ENCODE results near the gene CLCN3. TPM values are rescaled to one million over a fixed set of nuclear protein-coding genes. Genes with fewer than 3 reads are reported as not detected.
A peak's percentile ranks its signal among the peaks of the same experiment; 100 is the strongest.
"Not testable (repeated sequence)": the region's sequence is repeated elsewhere in the genome, so short reads cannot be mapped to it uniquely, and the experiment has no call there.

Gene CLCN3
- total RNA-seq, 1 experiment from 2014 or later: 38.3 TPM

DNA sequence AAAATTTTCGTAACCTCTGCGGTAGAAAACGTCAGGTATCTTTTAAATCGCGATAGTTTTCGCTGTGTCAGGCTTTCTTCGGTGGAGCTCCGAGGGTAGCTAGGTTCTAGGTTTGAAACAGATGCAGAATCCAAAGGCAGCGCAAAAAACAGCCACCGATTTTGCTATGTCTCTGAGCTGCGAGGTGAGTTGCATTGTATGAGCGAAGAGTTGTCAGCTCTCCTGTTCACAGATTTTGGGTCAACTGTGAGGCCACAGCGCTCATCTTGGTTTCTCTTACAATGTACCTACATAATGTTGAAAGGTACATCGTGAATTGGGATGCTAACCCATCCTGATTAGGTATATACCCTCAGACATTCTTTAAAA, 486 bp downstream of the CLCN3 start:
- Histone ChIP-seq H3K9me3 (ENCODE audit: control insufficient read depth, insufficient read depth, low read depth, low read length) (no peaks in the 10 kb centered on the region), H3K4me1 (ENCODE audit: control insufficient read depth, insufficient read depth, low read length) (peaks cover 7% of the 10 kb centered on the region), H3K4me3 (ENCODE audit: low read depth in 2 of 2, low read length in 2 of 2) (peak overlapping the region; percentile 76 to 89), H3K27ac (ENCODE audit: low read length) (peak overlapping the region; percentile 97), H3K36me3 (ENCODE audit: control insufficient read depth, insufficient read depth, low read length) (peaks cover 7% of the 10 kb centered on the region; the same call in 1 of the 2 replicates), H3K27me3 (ENCODE audit: control insufficient read depth, insufficient read depth, low read length) (no peaks in the 10 kb centered on the region)
- in situ Hi-C loops (cut with HindIII; ENCODE audit: low pct_unique_long_range_greater_than_20kb, low sequenced_read_pairs): no loop called here
- ATAC-seq: no peak; the same call in 1 of the 2 replicates
- POLR2A ChIA-PET: no interaction called here
- BruUV-seq (replicated peaks): TSS peak; percentile 89
- CTCF ChIA-PET: no interaction called here
- TF ChIP-seq, protein P1, sequence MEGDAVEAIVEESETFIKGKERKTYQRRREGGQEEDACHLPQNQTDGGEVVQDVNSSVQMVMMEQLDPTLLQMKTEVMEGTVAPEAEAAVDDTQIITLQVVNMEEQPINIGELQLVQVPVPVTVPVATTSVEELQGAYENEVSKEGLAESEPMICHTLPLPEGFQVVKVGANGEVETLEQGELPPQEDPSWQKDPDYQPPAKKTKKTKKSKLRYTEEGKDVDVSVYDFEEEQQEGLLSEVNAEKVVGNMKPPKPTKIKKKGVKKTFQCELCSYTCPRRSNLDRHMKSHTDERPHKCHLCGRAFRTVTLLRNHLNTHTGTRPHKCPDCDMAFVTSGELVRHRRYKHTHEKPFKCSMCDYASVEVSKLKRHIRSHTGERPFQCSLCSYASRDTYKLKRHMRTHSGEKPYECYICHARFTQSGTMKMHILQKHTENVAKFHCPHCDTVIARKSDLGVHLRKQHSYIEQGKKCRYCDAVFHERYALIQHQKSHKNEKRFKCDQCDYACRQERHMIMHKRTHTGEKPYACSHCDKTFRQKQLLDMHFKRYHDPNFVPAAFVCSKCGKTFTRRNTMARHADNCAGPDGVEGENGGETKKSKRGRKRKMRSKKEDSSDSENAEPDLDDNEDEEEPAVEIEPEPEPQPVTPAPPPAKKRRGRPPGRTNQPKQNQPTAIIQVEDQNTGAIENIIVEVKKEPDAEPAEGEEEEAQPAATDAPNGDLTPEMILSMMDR (IDR thresholded peaks at IDR 0.05): no peak
- intact Hi-C loops (cut with micrococcal nuclease; ENCODE audit: unreplicated experiment): no loop called here
- DNase-seq (ENCODE audit: low read depth, low spot score): no peak

DNA sequence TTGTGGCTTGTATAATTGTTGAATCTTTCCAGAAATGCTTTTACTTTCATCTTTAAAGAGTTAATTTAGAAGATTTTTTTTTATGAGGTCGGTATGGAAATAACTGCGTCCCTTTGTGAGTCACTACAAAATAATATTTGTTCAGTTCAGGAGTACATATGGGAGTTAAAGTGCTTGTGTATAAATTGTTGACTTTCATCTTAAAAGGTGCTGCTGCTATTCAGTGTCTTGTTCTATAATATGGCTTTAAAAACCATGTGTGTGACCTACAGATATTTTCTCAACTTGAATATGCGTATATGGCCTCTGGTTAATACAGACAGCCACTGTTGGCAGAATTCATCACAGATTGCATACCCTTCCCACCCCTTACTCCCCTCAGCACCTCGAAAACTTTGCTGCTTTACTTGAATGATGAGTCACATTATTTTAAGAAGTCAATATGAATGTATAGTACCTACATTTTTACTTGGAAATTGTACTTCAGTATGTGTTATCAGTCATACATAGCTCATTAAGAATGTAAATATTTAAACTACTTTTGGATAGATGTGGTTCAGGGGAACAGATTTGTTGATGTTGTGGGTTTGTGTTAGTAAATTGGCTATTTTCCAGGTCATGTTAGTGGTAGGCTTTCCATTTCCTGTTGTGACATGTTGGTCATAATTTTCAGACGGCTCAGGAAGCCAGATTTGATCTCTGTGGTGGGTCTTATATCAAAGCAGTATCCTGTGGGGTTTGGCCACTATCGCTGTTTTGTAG, 1.5 kb downstream of the CLCN3 start:
- Histone ChIP-seq H3K27ac (ENCODE audit: low read length) (peak overlapping the region; percentile 97), H3K9me3 (ENCODE audit: control insufficient read depth, insufficient read depth, low read depth, low read length) (no peaks in the 10 kb centered on the region), H3K36me3 (ENCODE audit: control insufficient read depth, insufficient read depth, low read length) (peaks cover 7% of the 10 kb centered on the region; the same call in 1 of the 2 replicates), H3K4me1 (ENCODE audit: control insufficient read depth, insufficient read depth, low read length) (peaks cover 7% of the 10 kb centered on the region), H3K27me3 (ENCODE audit: control insufficient read depth, insufficient read depth, low read length) (no peaks in the 10 kb centered on the region), H3K4me3 (ENCODE audit: low read depth in 2 of 2, low read length in 2 of 2) (peak overlapping the region; percentile 76 to 89)
- in situ Hi-C loops (cut with HindIII; ENCODE audit: low pct_unique_long_range_greater_than_20kb, low sequenced_read_pairs) (no loop called here), intact Hi-C loops (cut with micrococcal nuclease; ENCODE audit: unreplicated experiment) (no loop called here)
- TF ChIP-seq TCF7L2 (IDR thresholded peaks at IDR 0.05; ENCODE audit: low read depth, low read length) (no peak), POLR2AphosphoS5 (IDR thresholded peaks at IDR 0.05; ENCODE audit: low read depth, low read length) (no peak)
- ChIA-PET POLR2A (no interaction called here), CTCF (no interaction called here)
- no TSS peak for BruUV-seq (replicated peaks)
- peak; percentile 32 for DNase-seq (ENCODE audit: low read depth, low spot score)
- no peak for ATAC-seq

DNA sequence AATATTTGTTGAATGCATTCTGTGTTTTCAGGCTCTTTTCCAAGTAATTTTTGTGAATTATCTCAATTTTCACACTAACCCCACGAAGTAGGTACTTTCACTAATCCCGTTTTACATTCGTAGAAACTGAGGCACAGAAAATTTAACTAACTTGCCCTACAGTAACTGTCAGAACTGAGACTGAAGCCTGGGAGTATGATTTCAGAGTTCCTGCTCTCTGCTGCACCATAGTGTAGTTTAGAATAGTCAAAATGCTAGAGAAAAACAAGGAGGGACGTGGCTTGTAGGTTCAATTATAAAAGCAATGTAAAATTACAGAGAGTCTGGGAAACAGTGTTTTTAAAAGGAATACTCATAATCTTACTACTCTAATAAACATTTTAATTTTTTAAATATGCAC, 2.2 kb downstream of the CLCN3 start:
- no peaks in the 10 kb centered on the region for H3K27me3 ChIP-seq (ENCODE audit: control insufficient read depth, insufficient read depth, low read length)
- TF ChIP-seq, protein P1 (IDR thresholded peaks at IDR 0.05): no peak
- TF ChIP-seq REST (IDR thresholded peaks at IDR 0.05; ENCODE audit: insufficient read depth in 1 of 2, low read depth in 2 of 2, low read length in 1 of 2) (no peak), TCF7L2 (IDR thresholded peaks at IDR 0.05; ENCODE audit: low read depth, low read length) (no peak), SIN3A (IDR thresholded peaks at IDR 0.05; ENCODE audit: borderline replicate concordance, insufficient read depth, low read depth, low read length) (no peak), POLR2AphosphoS5 (IDR thresholded peaks at IDR 0.05; ENCODE audit: low read depth, low read length) (no peak)
- in situ Hi-C loops (cut with HindIII; ENCODE audit: low pct_unique_long_range_greater_than_20kb, low sequenced_read_pairs): no loop called here
- CTCF ChIA-PET: no interaction called here
- no peak for DNase-seq (ENCODE audit: low read depth, low spot score)
- peaks cover 7% of the 10 kb centered on the region; the same call in 1 of the 2 replicates for H3K36me3 ChIP-seq (ENCODE audit: control insufficient read depth, insufficient read depth, low read length)
- H3K9me3 ChIP-seq (ENCODE audit: control insufficient read depth, insufficient read depth, low read depth, low read length): no peaks in the 10 kb centered on the region
- H3K4me1 ChIP-seq (ENCODE audit: control insufficient read depth, insufficient read depth, low read length): peaks cover 7% of the 10 kb centered on the region
- POLR2A ChIA-PET: no interaction called here
- BruUV-seq (replicated peaks): no TSS peak
- peak overlapping the region; percentile 97 for H3K27ac ChIP-seq (ENCODE audit: low read length)
- intact Hi-C loops (cut with micrococcal nuclease; ENCODE audit: unreplicated experiment): no loop called here
- ATAC-seq: no peak
- H3K4me3 ChIP-seq (ENCODE audit: low read depth in 2 of 2, low read length in 2 of 2): peak overlapping the region; percentile 76 to 89

- BruUV-seq (replicated peaks); H3K9me3 ChIP-seq (ENCODE audit: control insufficient read depth, insufficient read depth, low read depth, low read length); H3K27me3 ChIP-seq (ENCODE audit: control insufficient read depth, insufficient read depth, low read length); ATAC-seq; in situ Hi-C loops (cut with HindIII; ENCODE audit: low pct_unique_long_range_greater_than_20kb, low sequenced_read_pairs); H3K27ac ChIP-seq (ENCODE audit: low read length); H3K4me1 ChIP-seq (ENCODE audit: control insufficient read depth, insufficient read depth, low read length); POLR2A ChIA-PET; intact Hi-C loops (cut with micrococcal nuclease; ENCODE audit: unreplicated experiment); H3K4me3 ChIP-seq (ENCODE audit: low read depth in 2 of 2, low read length in 2 of 2); DNase-seq (ENCODE audit: low read depth, low spot score); H3K36me3 ChIP-seq (ENCODE audit: control insufficient read depth, insufficient read depth, low read length): not testable (repeated sequence)
- CTCF ChIA-PET: interaction anchor here (0.8 kb wide), 1 partner anchor 15 kb away, joined by 3 read pairs; no protein-coding TSS in a partner anchor
These were observed 3.6 kb downstream of the CLCN3 start for GRCh38 chr4:169624012-169624411.

Data from Panc1 (cell line).